Activated B cell treated with CpG ODN at 0.5 μM for 24 hours (primary cell): Measurements from ENCODE around the gene PPP1R7. TPM values are rescaled to one million over a fixed set of nuclear protein-coding genes. Genes with fewer than 3 reads are reported as not detected.

ENCODE experiments used
- ATAC-seq: fragments of 200-7000 bp; cut with Tn5 transposase; one replicate; pipeline ENCODE4 v1.10.0; 2021; ENCODE audit warnings: low read depth, mild to moderate bottlenecking, moderate library complexity
- CTCF ChIA-PET: fragments of 350-600 bp; sonication (Branson Sonifier 250); formaldehyde crosslinking; loops from one replicate; lab custom pipeline; 2021; ENCODE audit warnings: antibody characterized with exemption; lab: Charles Lee
- POLR2A ChIA-PET: fragments of 350-600 bp; sonication (Branson Sonifier 250); formaldehyde crosslinking; loops from one replicate; lab custom pipeline; 2021; ENCODE audit warnings: antibody characterized with exemption; lab: Charles Lee
- DNase-seq: peaks from one replicate; pipeline ENCODE4 v3.0.0; 2022
- H3K27ac Mint-ChIP-seq: one replicate; pipeline ENCODE4 v1.8.0; 2020; ENCODE audit warnings: mixed read lengths
- H3K27me3 Mint-ChIP-seq: one replicate; pipeline ENCODE4 v1.8.0; 2021; ENCODE audit warnings: mixed read lengths
- H3K36me3 Mint-ChIP-seq: one replicate; pipeline ENCODE4 v1.8.0; 2021; ENCODE audit warnings: low read depth, mixed read lengths
- H3K4me1 Mint-ChIP-seq: one replicate; pipeline ENCODE4 v1.8.0; 2021; ENCODE audit warnings: mixed read lengths
- H3K4me3 Mint-ChIP-seq: one replicate; pipeline ENCODE4 v1.8.0; 2020; ENCODE audit warnings: mild to moderate bottlenecking, mixed read lengths
- H3K9me3 Mint-ChIP-seq: one replicate; pipeline ENCODE4 v1.8.0; 2020; ENCODE audit warnings: mixed read lengths
- intact Hi-C: fragments of 100-400 bp; cut with micrococcal nuclease; formaldehyde crosslinking; loops from one replicate; pipeline ENCODE4 v1.15.1; 2024
- total RNA-seq: library from RNA; stranded (reverse); gene quantifications from 2 replicates; pipeline ENCODE4 v1.2.3, GENCODE V29; 2022
- TF ChIP-seq, protein P1 (sequence below): fragments of 200-600 bp; IDR thresholded peaks from one replicate; pipeline ENCODE4 v1.8.0; 2022; ENCODE audit warnings: antibody characterized with exemption, mild to moderate bottlenecking

Gene PPP1R7
- total RNA-seq, 1 donor from 2014 or later, result 72.0 TPM

DNA sequence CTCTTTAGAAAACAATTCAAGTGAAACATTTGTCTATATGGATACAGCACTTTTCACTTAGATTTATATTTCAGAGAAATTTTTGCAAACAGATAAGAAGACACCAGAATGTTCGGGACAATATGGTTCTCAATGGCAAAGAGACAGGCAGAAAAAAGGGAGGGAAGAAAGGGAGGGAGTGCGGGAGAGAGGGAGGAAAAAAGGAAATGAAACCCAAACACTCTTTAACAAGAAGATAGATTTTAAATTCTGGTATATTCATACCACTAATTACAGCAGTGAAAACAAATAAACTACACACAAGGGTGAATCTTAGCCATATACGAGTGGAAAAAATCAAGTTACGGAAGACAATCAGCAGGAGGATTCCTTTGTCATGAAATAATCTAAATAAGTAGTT, 4.0 kb upstream of the PPP1R7 start:
- Mint-ChIP-seq H3K9me3 (no peaks in the 10 kb centered on the region), H3K27me3 (no peaks in the 10 kb centered on the region), H3K4me3 (no peak overlapping the region), H3K4me1 (peaks cover 22% of the 10 kb centered on the region), H3K27ac (no peak overlapping the region), H3K36me3 (peaks cover 37% of the 10 kb centered on the region)
- DNase-seq (no peak), ATAC-seq (no peak)
- intact Hi-C loops, result no loop called here
- TF ChIP-seq, protein P1, sequence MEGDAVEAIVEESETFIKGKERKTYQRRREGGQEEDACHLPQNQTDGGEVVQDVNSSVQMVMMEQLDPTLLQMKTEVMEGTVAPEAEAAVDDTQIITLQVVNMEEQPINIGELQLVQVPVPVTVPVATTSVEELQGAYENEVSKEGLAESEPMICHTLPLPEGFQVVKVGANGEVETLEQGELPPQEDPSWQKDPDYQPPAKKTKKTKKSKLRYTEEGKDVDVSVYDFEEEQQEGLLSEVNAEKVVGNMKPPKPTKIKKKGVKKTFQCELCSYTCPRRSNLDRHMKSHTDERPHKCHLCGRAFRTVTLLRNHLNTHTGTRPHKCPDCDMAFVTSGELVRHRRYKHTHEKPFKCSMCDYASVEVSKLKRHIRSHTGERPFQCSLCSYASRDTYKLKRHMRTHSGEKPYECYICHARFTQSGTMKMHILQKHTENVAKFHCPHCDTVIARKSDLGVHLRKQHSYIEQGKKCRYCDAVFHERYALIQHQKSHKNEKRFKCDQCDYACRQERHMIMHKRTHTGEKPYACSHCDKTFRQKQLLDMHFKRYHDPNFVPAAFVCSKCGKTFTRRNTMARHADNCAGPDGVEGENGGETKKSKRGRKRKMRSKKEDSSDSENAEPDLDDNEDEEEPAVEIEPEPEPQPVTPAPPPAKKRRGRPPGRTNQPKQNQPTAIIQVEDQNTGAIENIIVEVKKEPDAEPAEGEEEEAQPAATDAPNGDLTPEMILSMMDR, result no peak
- POLR2A ChIA-PET, result interaction anchor here (0.6 to 1.1 kb wide), 3 partner anchors 36 to 54 kb away, joined by 3 to 5 read pairs (median 4); no protein-coding TSS in a partner anchor
- CTCF ChIA-PET, result no interaction called here

DNA sequence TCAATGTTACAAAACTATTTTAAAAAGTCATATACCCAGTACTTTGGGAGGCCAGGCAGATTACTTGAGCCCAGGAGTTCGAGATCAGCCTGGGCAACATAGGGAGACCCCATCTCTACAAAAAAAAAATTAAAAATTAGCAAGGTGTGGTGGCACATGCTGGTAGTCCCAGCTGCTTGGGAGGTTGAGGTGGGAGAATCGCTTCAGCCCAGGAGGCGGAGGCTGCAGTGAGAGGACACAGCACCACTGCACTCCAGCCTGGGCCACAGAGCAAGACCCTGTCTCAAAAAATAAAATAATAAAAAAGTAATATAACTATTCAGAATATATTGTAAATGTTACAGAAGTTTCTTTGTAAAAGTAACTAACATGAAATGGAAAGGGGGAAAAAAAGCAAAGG, 2.9 kb upstream of the PPP1R7 start:
- ChIA-PET POLR2A (interaction anchor here (0.5 to 5.5 kb wide), 2 partner anchors 45 to 111 kb away, joined by 5 to 137 read pairs; partner anchors contain the start of gene MTERF4), CTCF (interaction anchor here (2.1 kb wide), 1 partner anchor 69 kb away, joined by 6 read pairs; no protein-coding TSS in a partner anchor)
- Mint-ChIP-seq H3K4me1 (peaks cover 26% of the 10 kb centered on the region), H3K36me3 (peaks cover 27% of the 10 kb centered on the region), H3K27me3 (no peaks in the 10 kb centered on the region), H3K4me3 (no peak overlapping the region), H3K27ac (no peak overlapping the region), H3K9me3 (no peaks in the 10 kb centered on the region)
- intact Hi-C loops, result no loop called here
- DNase-seq (no peak), ATAC-seq (no peak)
- TF ChIP-seq, protein P1, result no peak

DNA sequence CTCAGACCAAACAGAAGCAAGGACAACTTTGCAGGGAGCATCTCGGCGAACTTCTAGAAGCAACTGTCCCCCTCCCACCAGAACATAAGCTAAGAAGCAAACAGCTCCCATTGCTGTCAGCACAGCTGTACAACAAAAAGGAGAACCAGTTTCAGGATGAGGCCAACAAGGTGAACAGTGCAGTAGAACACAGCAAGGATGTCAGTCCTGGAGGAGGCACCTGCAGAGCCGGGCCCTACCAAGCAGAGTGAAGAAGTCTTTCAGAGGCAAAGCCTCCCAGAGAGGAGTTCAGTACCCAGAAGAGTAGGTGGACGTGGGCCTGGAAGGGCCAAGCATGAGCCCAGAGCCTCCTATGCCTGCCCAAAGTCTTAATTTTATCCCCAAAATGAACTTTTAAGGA, 2.0 kb upstream of the PPP1R7 start:
- CTCF ChIA-PET, result interaction anchor here (1.8 to 2.1 kb wide), 2 partner anchors 9 to 70 kb away, joined by 4 to 6 read pairs; no protein-coding TSS in a partner anchor
- H3K4me3 Mint-ChIP-seq, result peak overlapping the region; percentile 86

DNA sequence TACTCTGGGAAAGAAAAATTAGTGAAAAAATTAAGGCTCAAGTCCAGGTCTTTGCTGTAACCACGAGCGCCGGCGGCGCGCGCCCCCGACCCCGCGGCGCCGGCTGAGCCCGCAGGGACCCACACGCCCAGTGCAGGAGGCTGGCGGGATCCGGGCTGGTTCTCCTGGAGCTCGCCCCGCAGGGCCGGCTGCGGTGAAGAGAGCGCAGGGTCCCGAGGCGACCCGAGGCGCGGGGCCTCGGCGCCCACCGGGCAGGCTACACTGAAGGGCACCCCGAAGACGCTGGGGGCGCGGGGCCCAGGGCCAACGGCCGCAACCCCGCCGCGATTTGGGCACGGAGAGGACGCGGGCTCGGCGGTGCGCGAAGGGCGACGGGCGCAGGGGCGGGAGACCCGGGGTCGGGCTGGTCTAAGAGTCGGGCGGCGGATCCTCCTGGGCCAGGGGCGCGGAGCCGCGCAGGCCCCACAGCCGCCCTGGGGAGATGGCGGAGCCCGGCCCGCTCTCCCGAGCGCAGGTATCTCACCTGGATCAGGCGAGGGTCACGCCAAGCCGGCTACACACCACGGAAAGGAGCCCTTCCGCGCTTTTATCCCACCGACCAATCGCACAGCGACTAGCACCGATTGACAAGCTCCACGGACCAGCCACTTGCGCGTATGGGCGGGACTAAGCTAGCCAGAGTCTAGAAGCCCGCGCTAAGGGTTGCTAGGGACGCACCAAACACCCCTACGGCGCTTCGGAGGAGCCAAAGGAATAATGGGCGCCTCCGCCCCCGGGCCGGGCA, 1.2 kb upstream of the PPP1R7 start, which contains the start of gene PASK:
PASK (minus strand) TSS at position 582 of the 784 bp plus-strand sequence. CDS start 6,440 bp downstream, outside the sequence.
- intact Hi-C loops, result loop anchor here (1.0 kb wide), 1 partner anchor 207 kb away; the partner anchor contains the start of gene FARP2
- peak; percentile 78 for ATAC-seq
- H3K27ac Mint-ChIP-seq, result peak within 1 kb of the TSS; percentile 95
- peak within 1 kb of the TSS; percentile 100 for H3K4me3 Mint-ChIP-seq
- DNase-seq, result peak; percentile 78
- TF ChIP-seq, protein P1, result no peak
- H3K27me3 Mint-ChIP-seq, result no peaks in the 10 kb centered on the region
- H3K36me3 Mint-ChIP-seq, result peaks cover 26% of the 10 kb centered on the region
- peaks cover 26% of the 10 kb centered on the region for H3K4me1 Mint-ChIP-seq
- ChIA-PET POLR2A (interaction anchor here (0.6 to 5.5 kb wide), 16 partner anchors 9 to 235 kb away, joined by 3 to 137 read pairs (median 6); partner anchors contain the start of genes HDLBP, MTERF4 and SEPTIN2), CTCF (interaction anchor here (1.0 to 3.9 kb wide), 8 partner anchors 9 to 234 kb away, joined by 3 to 69 read pairs (median 4); no protein-coding TSS in a partner anchor)
- no peaks in the 10 kb centered on the region for H3K9me3 Mint-ChIP-seq

More for the DNA sequence above, 2.0 kb upstream of the PPP1R7 start:
- intact Hi-C loops, result no loop called here
- H3K27me3 Mint-ChIP-seq, result no peaks in the 10 kb centered on the region
- no peak for DNase-seq
- no peaks in the 10 kb centered on the region for H3K9me3 Mint-ChIP-seq
- POLR2A ChIA-PET, result interaction anchor here (1.5 to 5.5 kb wide), 6 partner anchors 10 to 70 kb away, joined by 6 to 137 read pairs (median 37); partner anchors contain the start of gene MTERF4
- TF ChIP-seq, protein P1, result no peak
- H3K4me1 Mint-ChIP-seq, result peaks cover 26% of the 10 kb centered on the region
- H3K36me3 Mint-ChIP-seq, result peaks cover 27% of the 10 kb centered on the region
- H3K27ac Mint-ChIP-seq, result no peak overlapping the region
- no peak for ATAC-seq

DNA sequence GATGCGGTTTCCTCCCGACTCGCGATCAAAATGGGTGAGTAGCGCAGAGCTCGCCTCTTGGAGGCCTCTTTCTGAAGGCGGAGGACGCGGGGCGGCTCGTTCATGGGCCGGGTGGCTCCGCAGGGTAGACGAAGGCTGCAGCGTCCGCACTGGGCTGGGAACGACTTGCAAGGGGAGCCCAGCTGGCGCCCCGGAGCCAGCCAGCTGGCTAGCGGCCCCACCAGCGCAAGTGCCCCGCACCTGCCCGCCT, 667 bp upstream of the PPP1R7 start:
- intact Hi-C loops, result loop anchor here (1.0 kb wide), 1 partner anchor 207 kb away; the partner anchor contains the start of gene FARP2
- no peaks in the 10 kb centered on the region for H3K27me3 Mint-ChIP-seq
- H3K27ac Mint-ChIP-seq, result peak overlapping the region; percentile 85
- ChIA-PET POLR2A (interaction anchor here (0.6 to 5.5 kb wide), 16 partner anchors 9 to 235 kb away, joined by 3 to 137 read pairs (median 6); partner anchors contain the start of genes HDLBP, MTERF4 and SEPTIN2), CTCF (interaction anchor here (1.0 to 3.9 kb wide), 8 partner anchors 37 to 300 kb away, joined by 3 to 69 read pairs (median 4); no protein-coding TSS in a partner anchor)
- H3K4me1 Mint-ChIP-seq, result peaks cover 26% of the 10 kb centered on the region
- peaks cover 27% of the 10 kb centered on the region for H3K36me3 Mint-ChIP-seq
- TF ChIP-seq, protein P1, result no peak
- H3K4me3 Mint-ChIP-seq, result peak overlapping the region; percentile 100
- no peaks in the 10 kb centered on the region for H3K9me3 Mint-ChIP-seq
- DNase-seq (no peak), ATAC-seq (peak; percentile 7)
